RWPE2 (cell line): ENCODE measurements around the gene FGF10.

Experiments used
- ATAC-seq: fragments of 200-7000 bp; cut with Tn5 transposase; 3 replicates; pipeline ENCODE4 v1.9.1; 2021; ENCODE audit warnings: low read depth
- DNase-seq: peaks from one replicate; pipeline ENCODE4 v3.0.0-alpha.2; 2020; ENCODE audit warnings: low spot score
- H3K27ac ChIP-seq: fragments of 450-650 bp; 2 replicates; pipeline ENCODE4 v1.5.1; 2017; ENCODE audit warnings: mild to moderate bottlenecking; ENCODE audit not compliant: poor library complexity, severe bottlenecking
- H3K27me3 ChIP-seq: fragments of 250-450 bp; sonication (Bioruptor Pico); 2 replicates; pipeline ENCODE4 v1.5.1; 2021; ENCODE audit warnings: mild to moderate bottlenecking, moderate library complexity; ENCODE audit not compliant: insufficient read depth, poor library complexity, severe bottlenecking
- H3K36me3 ChIP-seq: fragments of 250-450 bp; sonication (Bioruptor Pico); 2 replicates; pipeline ENCODE4 v1.5.1; 2020; ENCODE audit warnings: low read depth, mild to moderate bottlenecking, moderate library complexity
- H3K4me1 ChIP-seq: fragments of 250-450 bp; sonication (Bioruptor Pico); 2 replicates; pipeline ENCODE4 v1.5.1; 2021; ENCODE audit warnings: mild to moderate bottlenecking, moderate library complexity; ENCODE audit not compliant: insufficient read depth, poor library complexity, severe bottlenecking
- H3K4me3 ChIP-seq: fragments of 250-450 bp; sonication (Bioruptor Pico); 2 replicates; pipeline ENCODE4 v1.5.1; 2021; ENCODE audit warnings: mild to moderate bottlenecking, moderate library complexity; ENCODE audit not compliant: severe bottlenecking
- H3K9me3 ChIP-seq: fragments of 250-450 bp; sonication (Bioruptor Pico); 2 replicates; pipeline ENCODE4 v1.5.1; 2021; ENCODE audit warnings: mild to moderate bottlenecking, moderate library complexity; ENCODE audit not compliant: severe bottlenecking
- TF ChIP-seq, protein P1 (sequence below): fragments of 450-650 bp; IDR thresholded peaks from one replicate; pipeline ENCODE4 v1.5.1; 2017; ENCODE audit warnings: mild to moderate bottlenecking, moderate library complexity; ENCODE audit not compliant: poor library complexity, severe bottlenecking

Gene FGF10

DNA sequence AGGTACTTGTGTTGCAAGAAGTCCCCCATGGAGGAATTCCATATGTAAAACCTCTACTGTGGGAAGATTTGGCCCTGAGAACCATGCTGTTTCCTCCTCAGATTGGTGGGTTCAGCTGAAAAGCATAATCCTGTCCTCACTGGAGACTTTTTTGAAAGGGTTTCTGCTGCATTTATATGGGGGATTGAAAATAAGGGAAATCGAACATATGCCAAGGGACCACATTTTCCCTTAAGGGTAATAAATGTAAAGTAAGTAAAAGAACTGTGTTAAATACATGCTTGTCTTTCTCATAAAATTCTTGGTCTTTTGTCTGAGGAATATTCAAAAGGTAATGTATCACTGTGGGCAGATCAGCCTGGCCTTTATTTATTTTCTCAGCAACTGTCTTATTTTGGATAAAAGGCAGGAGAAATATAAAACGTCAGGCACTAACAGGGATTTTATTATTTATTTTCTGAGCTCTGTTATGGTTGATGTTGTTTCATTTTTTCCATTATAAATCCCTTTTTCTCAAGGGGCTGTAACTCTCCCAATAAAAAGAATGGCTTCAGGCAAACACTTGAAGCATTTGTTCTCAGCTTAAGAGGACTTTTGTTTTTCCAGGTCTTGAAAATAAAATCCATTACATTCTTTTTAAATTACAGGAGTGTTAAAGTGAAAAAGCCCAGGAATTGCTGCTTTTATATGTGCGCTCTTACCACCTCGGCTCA, 131.4 kb downstream of the FGF10 start:
- DNase-seq (no peak), ATAC-seq (no peak)
- Histone ChIP-seq H3K27ac (no peak overlapping the region), H3K9me3 (no peaks in the 10 kb centered on the region), H3K27me3 (peaks cover 34% of the 10 kb centered on the region), H3K4me3 (no peak overlapping the region), H3K36me3 (no peaks in the 10 kb centered on the region), H3K4me1 (no peaks in the 10 kb centered on the region)
- TF ChIP-seq, protein P1, sequence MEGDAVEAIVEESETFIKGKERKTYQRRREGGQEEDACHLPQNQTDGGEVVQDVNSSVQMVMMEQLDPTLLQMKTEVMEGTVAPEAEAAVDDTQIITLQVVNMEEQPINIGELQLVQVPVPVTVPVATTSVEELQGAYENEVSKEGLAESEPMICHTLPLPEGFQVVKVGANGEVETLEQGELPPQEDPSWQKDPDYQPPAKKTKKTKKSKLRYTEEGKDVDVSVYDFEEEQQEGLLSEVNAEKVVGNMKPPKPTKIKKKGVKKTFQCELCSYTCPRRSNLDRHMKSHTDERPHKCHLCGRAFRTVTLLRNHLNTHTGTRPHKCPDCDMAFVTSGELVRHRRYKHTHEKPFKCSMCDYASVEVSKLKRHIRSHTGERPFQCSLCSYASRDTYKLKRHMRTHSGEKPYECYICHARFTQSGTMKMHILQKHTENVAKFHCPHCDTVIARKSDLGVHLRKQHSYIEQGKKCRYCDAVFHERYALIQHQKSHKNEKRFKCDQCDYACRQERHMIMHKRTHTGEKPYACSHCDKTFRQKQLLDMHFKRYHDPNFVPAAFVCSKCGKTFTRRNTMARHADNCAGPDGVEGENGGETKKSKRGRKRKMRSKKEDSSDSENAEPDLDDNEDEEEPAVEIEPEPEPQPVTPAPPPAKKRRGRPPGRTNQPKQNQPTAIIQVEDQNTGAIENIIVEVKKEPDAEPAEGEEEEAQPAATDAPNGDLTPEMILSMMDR, result no peak

DNA sequence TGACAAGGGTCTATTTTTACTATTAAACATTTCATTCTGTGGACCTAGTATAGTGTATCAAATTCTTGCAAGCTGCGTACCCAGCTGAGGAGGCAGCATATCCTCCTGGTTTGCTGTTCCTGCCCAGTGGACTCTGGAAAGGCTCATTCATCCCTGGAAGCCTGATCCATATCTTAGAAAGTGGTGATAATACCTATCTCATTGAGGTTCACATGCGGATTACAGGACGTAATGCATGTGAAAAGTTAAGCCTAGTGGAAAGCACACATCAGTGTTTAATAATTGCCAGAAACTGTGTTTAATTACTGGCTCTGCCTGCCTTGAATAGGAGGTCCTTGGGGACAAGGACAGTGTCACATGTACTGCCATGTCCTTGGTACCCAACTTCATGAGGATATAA, 132.0 kb downstream of the FGF10 start:
- no peak for DNase-seq

More for the DNA sequence above, 132.0 kb downstream of the FGF10 start:
- no peaks in the 10 kb centered on the region for H3K36me3 ChIP-seq
- TF ChIP-seq, protein P1, result no peak
- H3K27ac ChIP-seq, result no peak overlapping the region
- no peak overlapping the region for H3K4me3 ChIP-seq
- no peak for ATAC-seq
- no peaks in the 10 kb centered on the region for H3K9me3 ChIP-seq
- peaks cover 29% of the 10 kb centered on the region for H3K27me3 ChIP-seq
- no peaks in the 10 kb centered on the region for H3K4me1 ChIP-seq
